GM19324 (cell line): ENCODE data around the gene DES.

Experiments
- ATAC-seq: cut with Tn5 transposase; IDR thresholded peaks from one replicate; pipeline ENCODE4 v1.9.1; 2021; ENCODE audit warnings: mild to moderate bottlenecking, moderate library complexity; ENCODE audit not compliant: unreplicated experiment, low FRiP score

DES gene

DNA sequence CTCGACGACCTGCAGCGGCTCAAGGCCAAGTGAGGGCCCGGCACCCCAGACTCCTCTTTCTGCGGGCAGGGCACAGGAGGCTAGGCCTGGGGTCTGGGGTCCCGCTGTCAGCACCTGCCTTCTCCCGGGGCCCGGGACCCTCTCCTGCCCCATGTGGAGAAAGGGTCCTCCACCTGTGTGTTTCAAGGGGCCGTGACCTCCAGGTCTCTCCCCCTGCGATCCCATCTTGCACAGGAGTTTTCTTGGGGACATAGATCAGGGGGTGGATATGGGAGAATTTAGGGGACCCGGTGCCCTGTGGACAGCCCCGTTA lies 791 bp downstream of the DES start:
- no peak for ATAC-seq

- no peak for ATAC-seq
Measured at GRCh38 chr2:219419331-219420197, 1.4 kb downstream of the DES start.

DNA sequence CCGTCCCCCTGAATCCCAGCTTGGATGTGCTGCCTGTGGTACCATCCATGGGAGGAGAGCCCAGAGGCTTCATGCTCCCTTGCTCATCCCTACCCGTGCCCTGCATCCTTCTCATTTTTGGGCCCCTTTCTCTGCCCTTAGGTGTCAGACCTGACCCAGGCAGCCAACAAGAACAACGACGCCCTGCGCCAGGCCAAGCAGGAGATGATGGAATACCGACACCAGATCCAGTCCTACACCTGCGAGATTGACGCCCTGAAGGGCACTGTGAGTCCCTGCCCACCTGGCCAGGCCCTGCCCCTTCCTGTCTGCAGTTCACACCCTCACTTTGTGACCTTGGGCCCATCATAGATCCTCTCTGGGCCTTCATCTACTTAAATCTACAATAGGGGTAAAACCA lies 2.5 kb downstream of the DES start:
- ATAC-seq, result no peak

DNA sequence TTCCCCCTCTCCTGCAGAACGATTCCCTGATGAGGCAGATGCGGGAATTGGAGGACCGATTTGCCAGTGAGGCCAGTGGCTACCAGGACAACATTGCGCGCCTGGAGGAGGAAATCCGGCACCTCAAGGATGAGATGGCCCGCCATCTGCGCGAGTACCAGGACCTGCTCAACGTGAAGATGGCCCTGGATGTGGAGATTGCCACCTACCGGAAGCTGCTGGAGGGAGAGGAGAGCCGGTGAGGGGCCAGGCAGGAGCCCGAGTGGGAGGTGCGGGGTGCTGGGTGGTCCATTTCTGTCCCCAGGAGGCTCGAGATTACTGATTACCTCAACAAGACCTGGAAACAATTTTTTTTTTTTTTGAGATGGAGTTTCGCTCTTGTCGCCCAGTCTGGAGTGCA lies 3.1 kb downstream of the DES start:
- no peak for ATAC-seq

- no peak for ATAC-seq
Measured at GRCh38 chr2:219422952-219423534, 4.9 kb downstream of the DES start.

GRCh38 chr2:219423652-219424377 lies 5.6 kb downstream of the DES start:
- no peak for ATAC-seq

DNA sequence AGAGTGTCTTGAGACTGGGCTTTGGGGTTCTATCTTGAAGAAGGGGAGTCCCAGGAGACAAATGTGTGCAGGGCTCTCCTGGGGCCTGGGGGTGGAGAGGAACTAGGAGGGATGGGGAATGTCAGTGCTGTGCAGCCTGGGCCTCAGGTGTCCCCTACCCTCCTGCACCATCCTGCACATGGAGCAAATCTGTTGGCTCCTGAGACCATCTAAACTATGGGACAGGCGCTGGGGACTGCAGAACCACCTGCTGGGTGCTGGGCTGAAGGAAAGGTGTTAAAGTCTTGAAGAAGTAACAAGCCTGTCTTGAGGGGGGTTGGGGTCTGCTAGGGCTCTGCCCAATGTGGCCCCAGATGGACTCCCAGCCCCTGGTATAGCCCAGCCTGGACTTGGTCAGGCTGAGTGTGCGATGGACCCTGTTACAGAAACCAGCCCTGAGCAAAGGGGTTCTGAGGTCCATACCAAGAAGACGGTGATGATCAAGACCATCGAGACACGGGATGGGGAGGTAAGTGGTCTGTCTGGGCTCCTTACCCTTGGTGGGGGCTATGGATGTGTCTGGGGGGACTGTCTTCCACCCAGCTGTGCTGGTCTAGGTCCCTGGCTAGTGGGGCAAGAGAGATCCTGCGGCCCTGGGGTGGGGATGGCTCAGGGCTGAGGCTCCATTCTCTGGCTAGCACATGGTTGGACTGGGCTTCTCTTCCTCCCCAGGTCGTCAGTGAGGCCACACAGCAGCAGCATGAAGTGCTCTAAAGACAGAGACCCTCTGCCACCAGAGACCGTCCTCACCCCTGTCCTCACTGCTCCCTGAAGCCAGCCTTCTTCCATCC lies 7.3 kb downstream of the DES start:
- no peak for ATAC-seq

GRCh38 chr2:219426068-219426443 lies 7.9 kb downstream of the DES start:
- ATAC-seq, result no peak

- ATAC-seq, result no peak
Measured at GRCh38 chr2:219426534-219427136, 8.5 kb downstream of the DES start.

DNA sequence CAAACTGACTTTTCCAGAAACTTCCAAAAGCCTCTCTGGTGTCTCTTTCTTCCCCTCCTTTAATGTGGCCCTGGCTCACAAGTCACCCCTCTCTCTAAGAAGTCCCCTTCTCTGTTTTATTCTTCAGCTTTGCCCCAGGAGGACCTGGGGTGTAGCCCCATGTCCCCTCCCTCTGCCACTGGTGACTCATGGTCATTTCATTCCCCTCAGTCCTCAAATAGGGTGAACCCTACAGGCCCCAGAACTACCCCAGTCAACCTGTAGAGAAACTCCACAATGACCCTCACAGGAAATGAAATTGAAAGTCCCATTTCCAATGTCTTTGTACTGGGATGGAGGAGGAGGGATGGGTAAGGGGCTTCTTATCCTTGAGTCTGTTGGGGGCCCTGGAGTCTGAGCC lies 10.3 kb downstream of the DES start:
- ATAC-seq, result no peak

DNA sequence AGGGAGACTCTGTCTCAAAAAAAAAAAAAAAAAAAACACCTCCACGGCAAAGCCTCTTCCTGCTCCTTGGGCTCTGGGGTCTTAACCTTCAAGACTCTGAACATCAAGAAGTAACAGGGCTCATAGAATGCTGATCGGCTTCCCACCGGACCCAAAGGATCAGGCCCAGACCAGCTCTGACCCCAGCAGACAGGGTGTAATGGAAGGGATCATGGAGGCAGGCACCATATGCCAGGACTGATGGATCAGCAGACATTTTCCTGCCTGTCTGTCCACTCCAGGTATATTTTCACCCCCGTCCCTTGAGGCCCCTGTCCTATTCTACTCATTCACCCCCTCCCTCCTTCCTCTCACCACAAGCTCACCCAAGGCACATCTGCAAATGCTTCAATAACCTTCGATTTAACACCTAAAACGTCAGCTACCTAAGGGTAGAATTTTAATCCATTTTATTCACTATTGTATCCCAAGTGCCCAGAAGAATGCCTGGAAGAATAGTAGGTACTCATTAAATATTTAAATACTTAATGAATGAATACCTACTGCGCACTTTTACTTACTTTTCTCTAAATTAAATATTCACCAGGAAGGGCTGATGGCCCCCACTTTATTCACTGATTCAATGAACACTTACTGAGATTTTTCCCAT lies 11.9 kb downstream of the DES start:
- ATAC-seq, result no peak

DNA sequence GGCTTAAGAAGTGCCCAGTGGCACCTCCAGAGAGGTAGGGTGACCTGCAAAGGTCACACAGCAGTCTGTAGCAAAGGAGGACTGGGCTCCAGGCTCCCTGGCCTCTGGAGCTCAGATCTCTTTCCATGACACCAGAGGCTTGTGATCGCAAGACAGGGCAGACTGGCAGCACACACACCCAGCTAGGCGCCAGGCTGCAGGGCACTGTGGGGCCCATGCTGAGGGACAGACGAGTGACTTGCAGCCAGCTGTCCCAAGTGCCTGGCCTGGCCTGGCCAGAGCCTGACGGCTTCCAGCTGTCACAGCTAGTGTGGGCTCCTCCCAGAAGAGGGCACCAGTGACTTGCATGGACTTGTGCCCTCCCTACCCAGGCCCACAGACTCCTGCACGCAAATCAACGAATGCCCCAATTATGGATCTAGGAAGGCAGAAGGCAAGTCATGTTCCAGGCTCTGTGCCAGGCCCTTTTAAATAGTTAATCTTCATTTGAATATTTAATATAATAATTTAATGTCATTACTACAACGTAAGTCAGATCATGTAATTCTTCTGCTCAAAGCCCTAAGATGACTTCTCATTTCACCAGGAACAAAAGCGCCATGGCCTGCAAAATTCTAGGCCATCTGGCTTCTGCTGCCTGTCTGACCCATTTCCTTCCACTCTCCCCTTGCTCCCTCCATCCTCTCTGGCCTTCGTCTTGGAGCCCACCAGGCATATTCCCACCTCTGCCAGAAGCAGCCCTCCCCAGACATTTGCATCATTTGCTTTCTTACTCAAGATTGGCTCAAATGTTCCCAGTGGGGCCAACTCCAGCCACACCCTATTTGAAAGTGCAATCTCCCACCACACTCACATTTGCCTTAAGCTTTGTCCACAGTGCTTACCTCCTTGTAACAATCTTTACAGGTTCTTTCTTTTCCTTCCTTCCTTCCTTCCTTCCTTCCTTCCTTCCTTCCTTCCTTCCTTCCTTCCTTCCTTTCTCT lies 12.7 kb downstream of the DES start:
- ATAC-seq, result no peak

GRCh38 chr2:219433666-219434467 lies 15.7 kb downstream of the DES start:
- ATAC-seq, result no peak

DNA sequence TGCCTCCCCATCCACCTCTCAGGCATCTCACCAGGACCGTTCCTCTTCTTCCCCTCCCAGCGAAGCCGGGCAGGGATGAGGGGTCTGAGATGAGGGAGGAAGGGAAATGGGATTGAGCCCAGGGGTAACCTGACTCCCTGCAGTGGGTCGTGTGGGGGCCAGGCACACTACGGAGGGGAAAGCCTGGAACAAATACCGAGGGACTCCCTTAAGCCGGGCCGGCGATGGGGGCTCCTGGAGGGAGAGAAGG lies 16.2 kb downstream of the DES start:
- ATAC-seq, result no peak

- no peak for ATAC-seq
Measured at GRCh38 chr2:219434718-219435525, 16.7 kb downstream of the DES start, which contains the start of gene SPEG. SPEG (plus strand) TSS chr2:219434843; CDS start chr2:219434978, 135 bp downstream.

- no peak for ATAC-seq
Measured at GRCh38 chr2:219435701-219436100, 17.5 kb downstream of the DES start.

GRCh38 chr2:219436491-219436890 lies 18.3 kb downstream of the DES start:
- ATAC-seq, result no peak
